HG02884 (cell line): Measurements from ENCODE around the gene ATRIP.

Experiments used
- ATAC-seq: cut with Tn5 transposase; IDR thresholded peaks from one replicate; pipeline ENCODE4 v1.9.1; 2021; ENCODE audit warnings: mild to moderate bottlenecking, moderate library complexity; ENCODE audit not compliant: unreplicated experiment

Gene ATRIP

DNA sequence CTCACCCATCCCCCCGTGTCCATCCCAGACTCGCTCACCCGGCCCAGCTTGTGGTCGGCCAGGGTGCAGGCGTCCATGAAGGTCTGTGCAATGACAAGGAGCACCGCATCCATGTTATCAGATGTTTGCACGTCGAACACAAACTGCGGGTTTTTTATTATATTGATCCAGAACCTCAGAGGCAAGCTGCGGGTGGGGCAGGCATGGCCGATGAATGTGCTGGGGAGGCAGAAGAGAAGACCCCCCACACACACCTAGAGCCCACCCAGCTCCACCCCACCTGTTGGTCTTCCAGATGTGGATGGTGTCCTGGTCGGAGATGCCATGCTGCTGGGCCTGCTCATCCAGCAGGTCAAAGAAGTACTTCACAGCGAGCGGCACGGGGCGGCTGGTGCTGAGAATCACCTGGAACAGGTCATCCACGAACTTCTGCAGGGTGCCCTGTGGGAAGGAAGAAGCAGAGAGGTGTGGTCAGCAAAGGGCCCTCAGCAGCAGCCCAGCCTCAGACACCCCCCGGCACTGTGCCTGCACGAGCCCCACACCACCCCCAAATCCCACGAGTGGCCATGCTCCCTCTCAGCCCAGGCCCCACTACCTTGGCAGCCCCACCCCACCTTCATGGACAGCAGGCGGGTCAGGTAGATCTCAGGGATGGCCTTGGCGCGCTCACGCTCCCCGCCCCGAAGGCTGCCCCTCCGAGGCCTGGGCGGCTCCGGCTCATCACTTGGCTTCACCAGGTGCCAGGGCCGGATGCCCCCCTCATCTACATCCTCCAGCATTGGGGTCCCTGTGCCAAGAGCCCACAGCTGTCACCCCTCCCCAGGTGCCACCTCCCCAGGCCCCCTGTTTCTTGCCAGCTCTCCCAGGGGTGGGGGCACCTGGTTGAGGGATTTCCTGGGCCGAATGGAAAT is 37.0 kb upstream of the ATRIP start:
- no peak for ATAC-seq

DNA sequence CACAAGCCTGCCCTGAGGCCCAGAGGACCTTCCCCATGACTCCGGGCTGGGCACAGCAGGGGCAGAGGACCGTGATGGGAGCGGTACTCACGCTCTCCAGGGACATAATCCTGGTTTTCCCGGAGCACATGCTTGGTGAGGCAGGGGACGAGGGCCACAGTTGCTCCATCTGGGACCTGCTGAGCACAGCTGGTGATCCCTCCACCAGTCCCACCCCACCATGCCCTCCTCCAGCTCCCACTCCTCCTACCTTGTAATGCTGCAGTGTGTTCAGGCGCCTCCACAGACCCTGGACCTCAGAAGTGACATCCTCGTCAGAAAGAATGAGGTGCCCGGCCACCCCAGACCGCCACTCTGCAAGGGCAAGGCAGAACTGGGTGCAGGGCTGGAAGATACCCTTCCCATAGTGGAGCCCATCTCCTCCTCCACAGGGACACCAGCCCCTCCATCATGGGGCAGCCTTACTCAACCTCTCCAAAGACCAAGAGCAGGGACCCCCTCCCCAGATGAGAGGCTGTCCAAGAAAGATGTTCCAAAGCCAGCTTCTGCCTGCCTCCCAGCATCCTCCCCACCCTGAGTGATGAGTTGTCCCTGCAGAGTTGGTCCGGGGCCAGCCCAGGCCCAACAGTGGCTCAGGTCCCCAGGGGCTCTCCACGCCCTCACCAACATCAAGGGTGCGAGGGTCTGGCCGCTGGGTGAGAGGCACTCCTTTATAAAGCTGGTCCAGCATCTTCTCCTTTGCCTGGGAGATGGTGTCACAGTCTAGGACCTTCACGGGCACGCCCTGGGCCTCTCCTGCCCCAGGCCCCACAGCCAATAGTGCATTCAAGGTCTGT is 36.1 kb upstream of the ATRIP start:
- no peak for ATAC-seq

DNA sequence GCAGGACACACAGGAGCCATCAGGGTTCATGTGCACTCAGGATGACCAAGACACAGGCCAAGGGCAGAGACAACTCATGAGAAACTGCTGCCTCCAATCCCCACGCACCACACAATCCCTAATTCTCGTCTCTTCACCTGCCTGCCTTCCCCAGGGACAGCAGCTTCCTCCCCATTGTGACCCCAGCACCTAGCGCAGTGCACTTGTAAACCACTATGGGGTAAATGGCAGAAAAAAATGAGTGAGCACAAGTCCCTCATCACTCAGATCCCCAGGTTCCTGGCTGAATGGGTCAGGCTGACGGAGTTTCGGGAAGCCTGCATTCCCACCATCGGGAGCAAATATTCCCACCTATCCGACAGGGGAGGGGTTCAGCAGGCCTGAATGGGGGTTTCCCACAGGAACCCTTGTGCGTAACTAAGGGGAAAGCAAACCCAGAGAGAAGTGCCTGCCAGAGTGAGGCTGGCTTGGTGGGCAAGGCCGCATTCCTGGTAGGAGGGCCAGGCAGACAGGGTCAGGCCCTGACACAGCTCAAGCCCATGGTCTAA is 35.4 kb upstream of the ATRIP start:
- no peak for ATAC-seq

DNA sequence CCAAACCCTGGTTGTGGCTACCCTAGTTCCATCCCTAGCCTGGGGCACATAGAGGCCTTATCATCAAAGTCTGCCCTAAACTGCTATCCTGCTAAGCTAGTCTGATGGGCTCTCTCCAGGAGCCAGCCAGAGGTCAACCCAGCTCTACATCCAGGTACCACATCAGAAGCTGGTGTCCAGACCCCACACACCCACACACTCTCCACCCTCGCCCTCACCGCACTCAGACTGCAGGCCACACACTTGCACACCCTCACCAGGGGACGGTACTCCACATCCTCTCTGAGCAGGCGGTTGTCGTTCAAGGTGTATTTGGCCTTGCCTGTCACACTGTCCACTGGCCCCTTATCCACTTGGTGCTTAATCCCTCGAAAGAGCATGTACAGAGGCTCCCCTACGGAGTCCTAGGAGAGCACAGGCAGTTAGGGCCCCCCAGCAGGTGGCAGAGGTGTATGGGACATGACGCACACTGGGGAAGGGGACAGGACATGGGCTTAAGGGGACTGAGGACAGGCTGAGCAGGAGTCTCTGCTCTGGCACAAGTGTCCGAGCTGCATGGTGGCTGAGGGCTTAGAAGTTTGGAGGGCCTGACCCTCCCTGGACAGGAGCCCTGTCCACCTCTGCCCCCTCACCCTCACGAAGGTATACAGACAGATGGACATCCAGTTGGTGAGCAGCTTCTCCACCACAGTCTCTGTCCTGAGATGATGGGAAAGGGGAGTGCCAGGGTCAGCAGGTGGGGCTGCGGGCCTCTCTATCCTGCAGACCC is 34.7 kb upstream of the ATRIP start:
- ATAC-seq, result no peak

DNA sequence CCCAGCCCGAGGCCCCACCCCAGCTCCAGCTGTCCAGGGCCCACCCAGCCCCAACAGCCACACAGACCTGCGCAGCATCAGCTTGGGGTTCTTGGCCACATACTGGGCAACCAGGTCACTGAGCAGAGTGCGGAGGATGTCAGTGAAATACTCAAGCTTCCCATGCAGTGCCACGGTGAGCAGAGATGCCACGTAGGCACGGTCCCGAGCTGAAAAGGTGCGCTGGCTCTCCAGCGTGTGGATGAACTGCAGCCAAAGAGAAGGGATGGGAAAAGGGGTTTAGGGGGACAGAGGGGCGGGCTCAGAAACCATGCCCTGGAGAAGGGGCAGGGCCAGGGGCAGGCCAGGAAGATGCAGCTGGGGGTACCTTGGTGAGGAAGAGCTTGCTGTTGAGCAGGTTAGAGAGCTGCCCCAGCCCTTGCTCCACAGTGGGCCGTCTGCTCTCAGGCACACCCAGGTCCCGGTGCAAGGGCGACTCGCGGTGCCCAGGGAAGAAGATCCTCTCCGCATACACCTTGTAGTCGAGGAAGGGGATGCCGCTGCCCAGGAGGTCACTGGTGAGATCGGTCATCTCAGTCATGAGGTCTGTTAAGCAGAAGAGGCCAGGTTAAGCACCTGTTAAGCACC is 34.0 kb upstream of the ATRIP start:
- no peak for ATAC-seq

DNA sequence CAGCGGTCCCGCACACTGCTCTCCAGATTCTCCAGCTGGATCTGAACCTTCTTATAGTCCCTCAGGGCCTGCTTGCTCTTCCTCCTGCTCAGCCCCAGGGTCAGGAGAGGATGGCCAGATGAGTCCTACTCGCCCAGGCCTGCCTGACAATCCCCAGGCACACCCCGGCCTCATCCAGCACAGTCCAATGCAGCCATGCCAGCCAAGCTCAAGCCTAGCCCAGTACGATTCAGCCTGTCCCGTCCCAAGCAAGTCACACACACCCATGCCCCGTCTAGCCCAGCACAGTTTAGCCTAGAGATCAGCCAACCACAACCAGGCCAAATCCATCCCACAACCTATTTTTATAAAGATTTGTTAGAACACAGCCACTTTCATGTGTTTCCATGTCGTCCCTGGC is 33.5 kb upstream of the ATRIP start:
- no peak for ATAC-seq

DNA sequence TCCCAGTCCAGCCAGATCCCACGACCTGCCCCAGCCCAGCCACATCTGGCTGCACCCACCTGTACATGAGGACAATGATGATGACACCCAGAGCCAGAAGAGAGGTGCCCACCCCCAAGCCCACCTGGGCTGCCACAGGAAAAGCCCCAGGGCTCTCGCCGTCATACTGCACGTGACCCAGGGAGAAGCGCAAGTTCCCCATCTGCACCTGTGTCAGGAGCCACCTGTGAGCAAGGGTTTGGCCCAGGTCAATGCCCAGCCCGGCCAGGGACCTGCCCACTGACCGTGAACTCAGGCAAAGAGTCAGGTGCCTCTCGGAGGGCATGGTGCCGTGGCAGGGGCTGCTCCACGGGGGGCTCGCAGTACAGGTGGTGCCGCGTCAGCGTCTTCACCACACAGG is 32.9 kb upstream of the ATRIP start:
- no peak for ATAC-seq

DNA sequence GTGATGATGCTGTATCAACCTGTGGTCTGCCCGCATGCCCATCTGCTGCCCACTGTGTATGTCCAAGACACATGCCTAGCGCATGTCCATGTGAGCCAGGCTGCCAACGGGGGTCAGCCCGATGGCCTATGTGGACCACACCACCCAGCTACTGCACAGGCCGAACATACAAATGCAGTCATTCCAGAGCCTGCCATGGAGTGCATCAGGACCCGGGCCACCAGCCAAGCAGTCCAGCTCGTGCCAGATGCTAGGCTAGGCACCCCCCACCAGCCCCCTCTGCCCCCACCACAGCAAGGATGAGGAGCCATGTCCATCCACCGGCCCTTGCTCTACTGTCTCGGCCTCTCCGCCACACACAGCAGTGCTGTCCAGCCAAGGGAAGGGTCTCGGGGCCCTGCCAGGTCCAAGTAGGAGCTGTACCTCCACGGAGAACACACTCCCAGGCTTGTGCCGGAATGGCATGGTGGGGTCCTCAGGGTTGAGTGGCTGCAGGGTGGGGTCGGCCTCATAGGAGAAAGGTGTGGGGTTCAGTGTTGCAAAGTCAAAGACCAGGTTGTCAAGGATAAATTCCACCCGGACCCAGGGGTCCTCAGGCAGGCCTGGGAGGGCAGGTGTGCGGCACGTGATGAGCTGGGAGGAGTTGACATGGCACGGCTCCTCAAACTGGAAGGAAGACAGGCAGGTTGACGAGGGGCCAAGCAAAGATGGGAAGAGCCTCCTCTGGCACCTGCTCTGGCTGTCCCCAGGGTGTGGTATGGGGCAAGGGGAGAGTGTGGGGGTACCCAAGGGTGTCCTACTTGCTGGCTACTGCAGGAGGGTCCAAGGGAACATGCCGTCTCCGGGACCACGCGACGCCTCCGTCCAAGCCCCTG is 31.9 kb upstream of the ATRIP start:
- no peak for ATAC-seq

DNA sequence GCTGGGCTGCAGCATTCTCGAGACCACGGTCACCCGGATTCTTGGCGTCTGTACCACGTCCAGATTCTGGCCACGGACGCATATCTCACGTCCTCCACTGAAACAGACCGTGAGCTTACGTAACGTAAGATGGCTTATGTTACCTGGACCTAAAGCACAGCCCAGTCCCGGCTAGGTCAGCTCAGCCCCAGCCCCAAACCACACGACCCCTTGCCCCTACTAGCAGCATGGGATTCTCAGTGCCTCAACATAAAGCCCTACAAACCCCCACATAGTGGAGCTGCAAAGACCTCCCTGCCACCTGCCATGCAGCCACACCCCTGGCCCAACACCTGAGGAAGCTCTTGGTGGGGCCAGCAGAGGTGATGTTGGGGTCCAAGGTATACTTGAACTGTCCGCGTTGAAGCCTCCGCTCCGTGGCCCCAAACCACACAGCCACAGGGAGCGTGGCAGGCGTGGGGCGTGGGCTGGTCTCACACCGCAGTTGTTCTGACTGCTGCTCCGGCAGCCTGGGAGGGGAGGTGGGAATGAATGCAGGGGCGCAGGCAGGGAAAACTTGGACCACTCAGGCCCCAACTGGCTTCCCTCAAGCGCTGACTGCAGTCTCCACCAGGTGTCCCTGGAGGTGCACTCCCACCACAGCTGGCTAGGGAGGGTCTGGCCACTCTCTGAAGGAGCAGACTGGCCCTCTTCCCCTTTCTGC is 31.1 kb upstream of the ATRIP start:
- no peak for ATAC-seq

DNA sequence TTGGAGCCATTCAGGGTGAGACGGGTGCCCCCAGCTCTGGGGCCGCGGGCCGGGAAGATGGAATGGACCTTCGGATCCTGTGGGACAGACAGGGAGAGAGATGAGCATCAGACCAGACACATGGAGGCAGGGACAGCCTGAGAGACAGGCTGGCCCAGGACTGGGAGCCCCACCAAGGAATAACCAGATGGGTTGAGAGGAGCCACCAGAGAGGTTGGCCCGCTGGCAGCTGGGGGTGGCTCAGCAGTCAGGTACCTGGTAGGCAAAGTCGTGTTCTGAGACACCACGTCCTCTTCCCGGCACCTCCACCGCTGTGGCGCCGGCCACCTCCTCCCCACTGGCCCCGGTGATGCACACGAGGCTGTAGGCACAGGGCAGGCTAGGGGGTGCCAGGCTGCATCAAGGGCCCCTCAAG is 30.4 kb upstream of the ATRIP start:
- no peak for ATAC-seq

DNA sequence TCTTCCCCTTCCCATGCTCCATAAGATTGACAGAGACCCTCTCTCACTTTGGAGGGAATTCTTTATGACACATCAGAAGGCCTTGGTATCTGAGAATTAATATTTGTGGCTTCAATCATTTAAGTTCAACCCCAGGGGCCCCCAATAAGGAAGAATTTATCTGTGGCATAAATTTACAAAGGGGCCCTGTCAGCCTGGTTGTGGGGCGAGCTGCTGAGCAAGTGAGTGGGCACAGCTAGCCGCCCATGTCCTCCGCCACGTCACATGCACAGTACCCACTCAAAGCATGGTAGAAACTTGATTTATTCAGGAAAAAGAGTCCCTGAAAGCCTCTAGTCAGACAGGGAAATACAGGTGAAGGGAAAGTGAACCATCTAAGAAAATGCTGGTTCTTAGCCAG is 30.0 kb upstream of the ATRIP start:
- ATAC-seq, result no peak

DNA sequence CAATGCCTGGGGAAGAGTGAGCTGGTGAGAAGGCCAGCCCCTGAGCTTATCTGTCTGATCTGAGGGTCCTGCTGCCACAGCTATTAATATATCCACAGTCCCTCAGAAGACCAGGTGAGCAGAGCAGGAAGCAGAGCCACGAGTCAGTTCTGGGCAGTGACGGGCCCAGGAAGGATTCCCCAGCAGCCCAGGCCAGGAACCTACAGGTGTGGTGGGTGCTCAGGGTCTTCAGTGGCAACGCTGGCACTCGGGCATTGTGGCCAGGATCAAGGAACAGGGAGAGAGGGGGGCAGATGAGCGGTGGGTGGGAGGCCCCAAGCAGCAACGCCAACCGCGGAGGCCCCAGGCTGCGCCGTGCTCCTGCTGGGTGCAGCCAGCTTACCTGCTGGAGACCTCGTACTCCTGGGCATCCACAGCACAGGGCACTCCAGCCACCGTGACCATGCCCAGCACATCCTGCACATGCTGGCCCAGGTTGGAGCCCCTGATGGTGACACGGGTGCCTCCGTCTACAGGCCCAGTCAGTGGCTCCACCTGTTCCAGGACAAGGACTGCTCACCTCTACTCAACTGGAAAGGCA is 28.9 kb upstream of the ATRIP start:
- ATAC-seq, result no peak

DNA sequence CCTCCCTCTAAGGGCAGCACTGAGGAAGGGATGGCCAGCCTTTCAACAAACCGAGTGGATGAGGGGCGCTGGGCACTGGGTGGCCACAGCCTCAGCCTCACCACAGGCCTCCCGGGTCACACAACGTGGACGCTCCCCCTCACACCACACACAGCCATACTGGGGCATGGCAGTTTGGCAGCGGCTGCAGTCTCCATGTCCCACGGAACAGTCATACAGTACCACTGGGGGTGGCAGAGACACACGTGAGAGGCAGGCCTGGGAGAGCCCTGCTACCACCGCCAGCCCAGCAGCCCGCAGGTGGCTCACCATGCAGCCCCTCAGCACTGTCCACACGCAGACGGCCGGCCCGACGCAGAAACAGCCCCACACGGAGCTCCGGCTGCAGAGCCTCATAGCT is 28.4 kb upstream of the ATRIP start:
- ATAC-seq, result no peak

DNA sequence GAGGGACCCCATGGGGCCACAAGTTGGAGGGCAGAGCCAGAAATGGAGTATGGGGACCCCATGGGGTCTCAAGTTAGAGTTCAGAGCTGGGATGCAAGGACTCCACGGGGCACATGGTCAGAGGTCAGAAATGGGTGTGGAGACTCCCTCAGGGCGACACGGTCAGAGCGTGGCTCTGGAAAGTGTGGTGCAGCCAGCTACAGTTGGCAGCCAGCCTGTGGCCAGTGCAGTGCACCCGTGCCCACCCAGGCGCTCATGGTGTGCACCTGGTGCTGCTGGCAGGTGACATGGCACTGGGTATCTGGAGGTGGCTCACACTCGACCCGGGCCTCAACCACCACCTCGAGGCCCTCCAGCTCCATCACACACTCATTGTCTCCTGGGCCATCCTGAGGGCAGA is 27.9 kb upstream of the ATRIP start:
- ATAC-seq, result no peak

DNA sequence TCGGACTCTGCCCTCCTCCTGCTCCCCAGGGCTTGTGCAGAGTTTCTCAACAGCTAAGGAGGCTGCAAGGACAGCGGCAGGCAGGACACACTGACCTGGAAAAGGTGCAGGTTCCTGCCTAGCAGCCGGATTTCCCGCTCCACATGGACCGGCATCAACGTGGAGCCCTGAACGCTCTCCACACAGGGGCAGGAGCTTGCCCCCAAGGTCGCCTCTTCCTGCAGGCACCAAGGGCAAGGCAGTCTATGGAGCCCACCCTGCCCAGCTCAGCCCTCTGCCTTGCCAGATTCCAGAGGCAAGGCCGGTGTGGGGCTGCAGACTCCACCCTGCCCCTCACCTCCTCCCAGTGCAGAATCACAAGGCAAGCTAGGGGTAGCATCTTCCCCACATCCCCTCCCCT is 27.4 kb upstream of the ATRIP start:
- no peak for ATAC-seq

DNA sequence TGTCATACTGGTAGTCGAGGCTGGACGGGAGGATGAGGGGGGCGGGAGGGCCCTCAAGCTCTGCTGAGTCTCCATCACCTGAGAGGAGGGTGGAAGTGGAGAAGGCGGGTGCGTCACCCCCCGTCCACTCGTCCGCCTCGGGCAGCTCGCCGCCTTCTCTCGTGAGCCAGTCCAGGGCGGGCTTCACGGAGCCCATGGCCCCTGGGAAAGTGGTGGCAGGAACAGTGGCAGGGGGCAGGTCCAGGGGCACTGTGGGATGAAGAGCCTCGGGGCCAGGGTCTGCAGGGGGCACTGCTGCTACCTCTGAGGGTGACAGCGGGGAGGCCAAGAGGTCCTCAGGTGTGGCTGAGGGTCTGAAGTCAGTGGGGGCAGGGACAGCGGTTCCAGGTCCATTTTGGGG is 26.9 kb upstream of the ATRIP start:
- ATAC-seq, result no peak

DNA sequence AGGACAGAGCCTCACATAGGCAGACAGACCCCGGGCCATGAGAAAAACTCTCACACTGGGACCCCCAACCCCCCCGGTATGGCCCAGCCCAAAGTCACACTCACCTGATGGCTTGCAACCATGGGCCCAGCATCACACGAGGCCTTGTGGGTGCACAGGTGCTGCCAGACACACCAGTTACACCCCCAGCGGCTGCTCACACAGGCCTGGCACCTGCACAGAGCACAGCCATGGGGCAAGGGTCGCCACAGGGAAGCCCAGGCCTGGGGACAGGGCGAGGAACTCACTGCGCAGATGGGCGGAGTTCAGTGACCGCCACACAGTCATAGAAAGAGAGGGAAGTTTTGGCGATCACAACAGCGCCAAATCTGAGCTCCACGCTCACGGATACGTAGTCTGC is 26.0 kb upstream of the ATRIP start:
- no peak for ATAC-seq

DNA sequence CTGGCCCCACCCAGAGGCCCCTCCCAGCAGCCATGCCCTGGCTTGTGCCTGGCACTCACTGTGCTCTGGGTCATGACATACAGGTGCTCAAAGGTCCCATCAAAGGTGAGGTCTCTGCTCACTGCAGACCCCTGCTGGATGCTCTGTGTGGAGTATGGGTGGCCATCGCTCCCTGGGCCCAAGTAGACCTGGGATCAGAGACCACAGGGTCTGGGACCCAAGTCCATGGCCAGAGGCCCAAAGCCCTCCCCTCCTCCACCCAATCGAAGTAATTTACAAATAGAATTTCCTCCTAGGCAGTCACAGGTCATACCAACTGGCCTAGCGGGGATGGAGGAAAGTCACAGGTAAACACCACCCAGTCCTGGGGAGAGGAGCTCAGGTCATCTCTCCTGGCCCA is 24.3 kb upstream of the ATRIP start:
- ATAC-seq, result no peak

DNA sequence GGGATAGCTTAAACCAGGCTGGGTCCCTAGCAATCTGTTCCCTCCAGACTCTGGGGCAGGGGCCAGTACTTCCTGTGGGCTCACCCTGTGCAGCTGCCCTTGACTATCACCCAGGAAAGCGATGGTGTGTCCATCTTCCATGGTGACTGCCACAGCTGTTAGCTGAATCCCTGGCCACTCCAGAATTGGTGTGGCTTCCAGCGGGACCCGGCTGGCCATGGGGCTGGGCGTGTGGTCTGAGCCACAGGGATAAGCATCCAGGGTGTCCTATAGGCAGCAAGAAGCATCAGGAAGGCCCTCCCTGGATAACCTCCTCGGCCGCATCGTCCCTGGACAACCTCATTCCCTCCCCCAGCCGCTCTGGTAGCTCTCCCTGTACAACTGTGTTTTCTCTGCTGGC is 23.9 kb upstream of the ATRIP start:
- ATAC-seq, result no peak
